IPS-18c (cell line): ENCODE results near the gene BRCA1.

Source experiments
- H3K4me3 ChIP-seq: 2 replicates; pipeline ENCODE4 v1.7.0; 2013; ENCODE audit warnings: low read depth, mild to moderate bottlenecking, low read length, moderate library complexity; ENCODE audit not compliant: insufficient read depth
- H3K9me3 ChIP-seq: one replicate; pipeline ENCODE4 v1.6.1; 2013; ENCODE audit warnings: mild to moderate bottlenecking, low read length, moderate library complexity; ENCODE audit not compliant: control insufficient read depth, insufficient read depth

Gene BRCA1

DNA sequence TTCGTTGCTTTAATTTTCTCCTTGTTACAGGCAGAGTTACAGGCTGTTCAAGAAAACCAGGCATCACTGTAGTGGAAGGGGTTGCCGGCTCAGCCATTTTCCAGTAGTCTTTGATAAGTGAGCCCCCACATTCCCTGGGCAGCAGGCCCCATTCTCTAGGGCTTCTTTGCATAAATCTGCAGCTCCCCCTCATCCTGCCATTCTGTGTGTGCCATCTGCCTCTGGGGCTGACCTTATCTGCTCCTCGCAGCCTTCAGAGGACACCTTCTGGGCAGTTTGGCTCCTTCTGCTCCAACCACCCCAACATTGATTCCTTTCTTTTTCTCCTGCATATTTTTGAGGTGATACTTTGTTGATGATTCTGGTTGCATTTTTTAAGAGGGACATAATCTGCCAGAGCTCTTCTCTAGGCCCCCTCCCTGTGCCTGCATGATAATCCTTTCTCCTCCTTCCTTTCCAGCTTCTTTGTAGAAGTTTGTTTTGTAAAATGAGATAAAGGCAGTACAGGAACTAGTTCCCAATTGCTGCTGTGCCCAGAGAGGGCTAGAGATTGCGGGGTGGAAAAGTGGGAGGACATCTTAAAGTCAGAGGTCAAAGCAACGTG lies 83.0 kb downstream of the BRCA1 start:
- no peak overlapping the region for H3K4me3 ChIP-seq
- no peaks in the 10 kb centered on the region for H3K9me3 ChIP-seq

DNA sequence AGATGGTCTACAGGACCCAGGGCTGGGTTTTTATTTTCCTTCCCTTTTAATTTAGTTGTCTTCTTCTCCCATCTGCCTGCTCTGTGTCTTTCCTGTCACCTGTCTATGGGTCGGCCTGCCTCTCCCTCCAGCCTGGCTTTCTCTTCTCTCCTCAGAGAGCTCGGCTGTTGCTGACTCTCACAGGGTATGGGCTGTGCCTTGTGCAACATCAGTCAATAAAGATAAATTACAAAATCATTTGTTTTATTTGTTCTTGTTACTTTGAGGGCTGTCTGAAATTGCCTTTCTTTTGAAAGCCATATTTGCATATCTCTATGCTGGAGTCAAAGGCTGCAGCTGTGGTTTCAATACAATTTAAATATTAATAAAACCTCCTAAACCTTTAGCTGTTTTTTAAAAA lies 84.5 kb downstream of the BRCA1 start:
- H3K4me3 ChIP-seq: no peak overlapping the region
- no peaks in the 10 kb centered on the region for H3K9me3 ChIP-seq

DNA sequence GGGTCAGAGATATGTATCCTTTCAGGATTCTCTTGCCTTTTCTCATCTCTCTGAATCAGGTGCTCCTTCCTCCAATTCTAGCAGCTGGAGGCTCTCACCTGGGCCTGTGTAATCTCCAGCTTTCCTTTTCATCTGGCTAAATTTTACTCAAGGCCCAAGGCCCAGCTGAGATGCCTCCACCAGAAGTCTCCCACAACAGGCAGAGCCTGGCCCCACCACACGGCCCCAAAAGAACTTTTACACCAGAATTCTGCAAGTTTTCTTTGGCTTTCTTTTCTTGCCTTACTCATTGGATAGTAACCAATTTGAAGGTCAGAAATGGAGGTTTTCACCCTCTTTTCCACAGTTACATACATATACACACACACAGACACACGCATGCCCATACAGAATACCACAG lies 85.5 kb downstream of the BRCA1 start:
- Histone ChIP-seq H3K9me3 (no peaks in the 10 kb centered on the region), H3K4me3 (no peak overlapping the region)

DNA sequence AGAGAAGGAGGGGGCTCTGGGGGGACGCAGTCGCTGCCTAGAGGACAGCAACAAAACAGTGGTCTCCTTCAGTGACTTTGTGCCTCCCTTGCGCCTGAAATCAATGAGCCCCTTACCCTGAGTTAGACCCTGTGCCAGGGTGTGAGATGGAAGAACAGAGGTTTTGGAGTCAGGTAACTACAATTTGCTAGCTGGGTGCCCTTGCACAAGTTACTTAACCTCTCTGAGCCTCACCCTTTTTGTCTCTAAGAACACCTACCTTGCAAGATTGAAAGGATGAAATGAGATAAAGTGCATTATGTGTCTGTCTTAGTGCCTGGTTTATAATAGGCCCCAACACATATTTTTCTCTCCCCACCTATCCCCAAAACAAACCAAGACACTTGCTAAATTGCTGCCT lies 90.3 kb downstream of the BRCA1 start:
- no peaks in the 10 kb centered on the region for H3K9me3 ChIP-seq
- 0 out of 2 replicates have a peak overlapping the region, but pooled peaks have one; percentile 4 for H3K4me3 ChIP-seq

DNA sequence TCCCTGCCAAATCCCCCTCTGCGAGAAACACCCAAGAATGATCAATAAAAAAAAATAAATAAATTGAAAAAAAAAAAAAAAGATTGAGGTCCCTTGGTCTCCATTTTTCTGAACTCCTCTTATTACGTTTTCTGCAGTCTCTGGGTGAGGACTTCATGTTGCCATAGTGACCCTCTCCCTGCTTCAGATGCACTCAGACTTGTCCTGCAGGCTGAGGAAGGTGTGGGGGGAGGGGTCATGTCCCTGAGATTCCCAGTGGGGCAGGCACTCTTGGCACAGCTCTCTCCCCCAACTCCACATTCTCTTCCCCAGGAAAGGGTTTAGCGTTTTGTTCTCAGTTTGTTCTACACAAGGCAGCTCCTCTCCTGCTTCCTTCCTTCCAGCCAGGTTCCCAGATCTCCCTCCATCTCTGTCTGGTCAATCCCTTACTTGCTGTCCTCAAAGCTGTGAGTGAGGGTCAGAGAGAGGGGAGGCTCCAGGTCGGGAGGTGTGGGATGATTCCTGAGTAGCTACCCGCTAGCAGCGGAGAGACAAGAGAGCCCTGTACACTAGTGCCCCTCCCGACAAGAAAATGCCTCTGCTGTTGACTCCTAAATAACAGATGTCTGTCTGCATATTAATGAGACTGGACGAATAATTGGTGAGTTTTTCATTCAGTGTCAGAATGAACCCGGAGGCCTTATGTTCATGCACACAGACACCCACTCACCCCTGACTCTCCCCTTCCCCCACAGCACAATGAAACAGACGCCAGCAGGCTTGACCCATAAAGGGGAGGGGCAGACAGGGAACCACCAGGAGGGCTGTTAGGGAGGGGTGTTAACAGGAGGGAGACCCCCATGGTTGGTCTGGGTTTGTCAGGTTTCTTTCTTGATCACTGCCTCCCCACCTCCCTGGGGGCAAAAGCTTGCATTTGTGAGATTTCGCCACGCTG lies 90.9 kb downstream of the BRCA1 start:
- Histone ChIP-seq H3K4me3 (peak overlapping the region; percentile 4; the same call in 1 of the 2 replicates), H3K9me3 (no peaks in the 10 kb centered on the region)

DNA sequence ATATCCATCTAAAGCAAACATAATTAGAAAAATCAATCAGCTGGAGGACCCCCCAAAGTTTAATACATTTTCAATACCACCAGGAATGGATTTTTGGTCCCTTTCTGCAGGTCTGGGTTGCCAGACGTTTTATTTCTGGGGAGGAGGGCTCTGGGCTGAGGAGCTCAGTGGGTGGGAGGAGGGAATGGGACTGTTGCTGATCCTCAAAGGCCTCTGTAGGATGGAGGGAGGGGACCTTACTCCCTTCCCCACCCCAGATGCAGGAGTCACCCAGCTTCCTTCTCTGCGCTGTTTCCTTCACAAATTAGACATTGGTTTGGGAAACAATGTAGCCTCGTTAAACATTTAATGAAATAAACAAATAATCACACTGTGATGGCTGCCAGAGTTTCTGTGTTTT lies 93.5 kb downstream of the BRCA1 start:
- no peak overlapping the region for H3K4me3 ChIP-seq
- no peaks in the 10 kb centered on the region for H3K9me3 ChIP-seq

DNA sequence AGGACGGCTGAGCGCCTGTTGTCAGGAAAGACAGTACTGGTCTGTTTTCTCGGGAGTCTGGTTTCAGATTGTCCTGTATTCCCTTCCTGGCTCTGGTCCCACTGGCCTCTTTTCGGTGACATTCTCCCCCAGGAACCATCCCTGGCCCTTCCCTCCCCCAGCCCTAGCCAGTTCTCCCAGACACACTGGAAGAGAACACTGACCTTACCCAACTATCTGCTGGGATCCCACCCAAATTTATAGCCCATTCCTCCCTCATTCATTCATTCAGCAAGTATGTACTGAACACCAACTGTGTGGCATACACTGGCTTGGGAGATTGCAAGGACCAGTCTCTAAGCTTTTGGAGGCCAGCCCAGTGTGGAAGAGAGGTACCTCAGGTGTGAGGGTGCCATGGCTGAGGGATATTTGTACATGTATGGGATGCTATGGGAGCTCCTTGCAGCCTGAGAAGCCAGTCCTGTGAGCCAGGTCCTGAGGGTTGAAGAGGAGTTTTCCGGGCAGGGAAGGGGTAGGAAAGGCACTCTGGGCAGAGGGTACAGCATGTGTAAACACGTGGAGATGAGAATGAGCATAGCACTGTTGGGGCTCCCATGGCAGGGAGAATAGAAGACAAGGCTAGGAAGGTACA lies 94.9 kb downstream of the BRCA1 start:
- Histone ChIP-seq H3K9me3 (no peaks in the 10 kb centered on the region), H3K4me3 (no peak overlapping the region)

DNA sequence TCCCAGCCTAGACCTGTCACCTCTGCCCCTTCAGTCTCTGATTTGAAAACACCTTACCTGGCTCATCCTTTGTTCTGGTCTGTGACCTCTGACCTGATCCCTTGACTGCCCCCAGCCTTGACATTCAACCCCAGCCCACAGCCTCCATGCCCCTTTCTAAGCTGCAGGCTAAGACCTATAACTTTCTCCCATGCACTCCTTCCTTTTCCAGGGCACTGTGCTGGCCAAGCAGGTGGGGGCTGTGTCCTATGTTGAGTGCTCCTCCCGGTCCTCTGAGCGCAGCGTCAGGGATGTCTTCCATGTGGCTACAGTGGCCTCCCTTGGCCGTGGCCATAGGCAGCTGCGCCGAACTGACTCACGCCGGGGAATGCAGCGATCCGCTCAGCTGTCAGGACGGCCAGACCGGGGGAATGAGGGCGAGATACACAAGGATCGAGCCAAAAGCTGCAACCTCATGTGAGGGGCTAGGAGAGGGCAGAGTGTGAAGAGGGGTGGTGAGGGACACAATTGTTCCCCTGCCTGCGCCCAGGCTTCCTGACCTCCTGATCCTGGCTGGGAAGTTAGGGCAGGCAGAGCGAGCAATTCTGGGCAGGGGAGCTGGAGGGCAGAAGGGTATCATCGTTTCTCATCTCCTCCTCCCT lies 96.8 kb downstream of the BRCA1 start:
- H3K9me3 ChIP-seq: no peaks in the 10 kb centered on the region
- no peak overlapping the region for H3K4me3 ChIP-seq

DNA sequence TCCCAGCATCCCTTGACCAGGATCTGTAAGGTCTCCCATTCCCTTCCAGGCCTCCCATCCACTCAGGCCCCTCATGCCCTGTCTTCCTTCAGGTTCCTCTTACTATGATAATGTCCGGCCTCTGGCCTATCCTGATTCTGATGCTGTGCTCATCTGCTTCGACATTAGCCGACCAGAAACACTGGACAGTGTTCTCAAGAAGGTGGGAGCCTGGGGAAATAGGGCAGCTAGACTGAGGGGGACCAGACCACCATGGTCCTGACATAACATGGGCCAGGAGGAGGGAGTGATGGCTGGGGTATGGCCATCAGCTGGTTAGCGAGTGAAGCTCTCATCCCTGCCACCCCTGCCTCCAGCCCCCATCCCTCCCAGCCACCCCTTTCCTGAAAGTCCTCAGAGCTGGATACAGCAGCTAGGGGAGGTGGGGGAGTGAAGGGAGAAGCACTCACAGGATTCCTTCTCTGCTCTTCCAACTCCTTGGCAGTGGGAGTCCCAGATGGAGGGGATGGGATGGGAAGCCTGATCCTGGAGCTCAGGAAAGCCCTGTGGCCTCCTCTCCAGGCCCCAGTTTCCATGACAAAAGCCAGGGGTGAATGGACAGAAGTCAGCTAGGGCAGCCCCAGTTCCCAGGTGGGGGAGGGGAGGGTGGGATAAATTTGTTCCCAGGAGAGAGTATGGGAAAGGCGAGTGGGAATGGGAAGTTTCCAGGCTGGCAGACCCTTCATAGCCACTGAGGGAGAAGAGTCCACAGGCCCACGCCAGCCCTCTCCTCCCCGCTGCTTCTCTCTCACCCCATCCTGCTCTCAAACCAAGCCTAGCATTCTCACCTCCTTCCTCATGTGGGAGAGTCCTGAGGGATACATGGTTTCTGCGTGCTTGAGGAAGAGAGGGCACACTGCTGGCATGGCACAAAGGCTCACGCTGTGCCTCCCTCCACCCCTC lies 97.8 kb downstream of the BRCA1 start:
- Histone ChIP-seq H3K4me3 (peak overlapping the region; percentile 31; the same call in 1 of the 2 replicates), H3K9me3 (no peaks in the 10 kb centered on the region)

DNA sequence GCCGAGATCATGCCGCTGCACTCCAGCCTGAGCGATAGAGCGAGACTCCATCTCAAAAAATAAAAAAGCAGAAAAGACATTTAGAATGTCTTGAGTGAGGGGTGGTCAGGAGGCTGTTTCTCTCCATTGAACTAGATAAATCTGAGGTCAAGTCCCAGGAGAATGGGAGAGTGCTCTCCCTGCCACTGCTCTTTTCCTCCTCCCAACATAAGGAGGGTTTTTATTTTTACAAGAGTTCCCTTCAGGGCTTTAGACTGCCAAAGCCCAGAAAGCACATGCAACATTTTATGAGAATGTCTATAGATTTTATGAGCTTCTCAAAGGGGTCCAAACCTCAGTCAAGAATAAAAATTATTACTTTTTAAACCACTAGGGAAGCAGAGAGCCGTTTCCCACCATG lies 98.6 kb downstream of the BRCA1 start:
- H3K4me3 ChIP-seq: no peak overlapping the region
- H3K9me3 ChIP-seq: no peaks in the 10 kb centered on the region

DNA sequence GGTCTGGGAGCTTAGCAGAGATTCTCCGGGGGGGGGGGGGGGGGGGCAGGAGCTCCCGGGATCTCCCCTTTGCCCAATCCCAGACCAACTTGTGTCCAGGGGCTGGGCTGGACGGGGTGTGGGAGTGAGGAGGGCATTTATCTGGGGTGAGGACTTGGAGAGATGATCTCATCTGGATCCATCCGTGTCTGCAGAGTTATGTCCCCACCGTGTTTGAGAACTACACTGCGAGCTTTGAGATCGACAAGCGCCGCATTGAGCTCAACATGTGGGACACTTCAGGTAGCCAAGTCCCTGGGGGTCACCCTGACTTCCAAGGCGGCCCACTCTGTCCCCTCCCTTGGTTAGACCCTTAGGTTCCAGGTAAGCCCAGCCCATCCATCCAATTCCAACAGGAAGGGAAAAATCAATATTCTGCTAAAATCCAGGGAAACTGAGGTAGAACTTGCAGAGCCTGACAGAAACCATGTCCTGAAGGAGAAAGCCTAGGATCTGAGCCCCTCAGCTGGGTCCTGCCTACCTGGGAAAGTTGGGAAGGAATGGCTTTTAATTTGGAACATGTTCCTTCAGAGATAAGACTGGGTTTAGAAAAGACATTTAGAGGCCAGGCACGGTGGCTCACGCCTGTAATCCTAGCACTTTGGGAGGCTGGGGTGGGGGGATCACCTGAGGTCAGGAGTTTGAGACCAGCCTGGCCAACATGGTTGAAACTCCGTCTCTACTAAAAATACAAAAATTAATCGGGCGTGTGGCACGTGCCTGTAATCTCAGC lies 99.2 kb downstream of the BRCA1 start:
- no peaks in the 10 kb centered on the region for H3K9me3 ChIP-seq
- H3K4me3 ChIP-seq: peak overlapping the region; percentile 87

DNA sequence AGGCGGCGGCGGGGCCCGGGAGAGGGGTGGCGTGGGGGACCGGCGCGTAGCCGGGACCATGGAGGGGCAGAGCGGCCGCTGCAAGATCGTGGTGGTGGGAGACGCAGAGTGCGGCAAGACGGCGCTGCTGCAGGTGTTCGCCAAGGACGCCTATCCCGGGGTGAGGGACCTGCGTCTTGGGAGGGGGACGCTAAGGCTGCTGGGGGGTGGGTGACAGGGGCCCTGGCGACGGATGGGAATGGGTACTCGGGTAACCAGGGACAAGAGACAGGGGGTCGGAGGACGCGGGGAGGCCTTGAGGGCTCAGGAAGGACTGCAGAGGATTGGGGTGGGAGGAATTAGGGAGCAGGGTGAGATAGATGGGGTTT lies 99.9 kb downstream of the BRCA1 start:
- Histone ChIP-seq H3K9me3 (no peaks in the 10 kb centered on the region), H3K4me3 (peak overlapping the region; percentile 87)

DNA sequence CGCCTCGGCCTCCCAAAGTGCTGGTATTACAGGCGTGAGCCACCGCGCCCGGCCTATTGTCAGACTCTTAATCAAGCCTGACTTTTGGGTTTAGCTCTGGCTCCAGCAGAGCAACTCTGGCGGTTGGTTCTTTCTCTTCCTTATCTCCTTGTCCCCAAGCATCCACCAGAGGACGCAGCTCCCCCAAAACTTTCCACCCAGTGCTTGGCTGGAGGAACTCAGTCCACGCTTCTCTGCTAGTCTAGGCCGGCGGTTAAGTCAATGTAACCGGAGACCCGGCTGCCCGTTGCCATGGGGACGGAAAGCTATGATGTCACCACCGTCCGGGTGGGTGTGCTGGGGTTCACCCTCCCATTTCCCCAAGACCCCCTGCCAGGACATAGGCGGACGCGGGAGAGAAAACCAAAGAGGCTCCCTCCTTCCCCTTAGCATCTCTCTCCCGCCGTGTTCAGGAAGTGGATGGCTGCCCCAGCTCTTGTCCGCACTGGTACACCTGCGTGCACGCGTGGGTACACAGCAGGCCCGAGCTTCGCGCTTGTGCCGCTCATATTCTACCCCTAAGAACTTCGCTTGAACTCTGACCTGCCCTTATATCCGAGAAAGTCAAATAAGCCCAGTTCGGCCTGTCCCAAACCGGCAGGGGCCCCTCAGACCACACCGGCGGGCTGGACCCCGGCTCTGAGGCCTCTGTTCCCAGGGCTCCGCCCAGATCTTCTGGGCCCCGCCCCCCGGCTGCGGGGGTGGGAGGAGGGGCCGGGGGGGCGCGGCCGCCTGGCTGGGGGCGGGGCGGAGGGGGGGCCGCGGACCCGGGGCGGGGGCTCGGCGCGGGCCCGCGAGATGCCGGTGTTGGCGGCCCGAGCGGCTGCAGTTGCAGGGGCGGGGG lies 100.5 kb downstream of the BRCA1 start, which contains the start of gene RND2:
Gene RND2 (plus strand): TSS at position 825 of the 883 bp plus-strand sequence. CDS start 117 bp downstream, outside the sequence.
- H3K9me3 ChIP-seq: no peaks in the 10 kb centered on the region
- H3K4me3 ChIP-seq: peak within 1 kb of the TSS; percentile 91

DNA sequence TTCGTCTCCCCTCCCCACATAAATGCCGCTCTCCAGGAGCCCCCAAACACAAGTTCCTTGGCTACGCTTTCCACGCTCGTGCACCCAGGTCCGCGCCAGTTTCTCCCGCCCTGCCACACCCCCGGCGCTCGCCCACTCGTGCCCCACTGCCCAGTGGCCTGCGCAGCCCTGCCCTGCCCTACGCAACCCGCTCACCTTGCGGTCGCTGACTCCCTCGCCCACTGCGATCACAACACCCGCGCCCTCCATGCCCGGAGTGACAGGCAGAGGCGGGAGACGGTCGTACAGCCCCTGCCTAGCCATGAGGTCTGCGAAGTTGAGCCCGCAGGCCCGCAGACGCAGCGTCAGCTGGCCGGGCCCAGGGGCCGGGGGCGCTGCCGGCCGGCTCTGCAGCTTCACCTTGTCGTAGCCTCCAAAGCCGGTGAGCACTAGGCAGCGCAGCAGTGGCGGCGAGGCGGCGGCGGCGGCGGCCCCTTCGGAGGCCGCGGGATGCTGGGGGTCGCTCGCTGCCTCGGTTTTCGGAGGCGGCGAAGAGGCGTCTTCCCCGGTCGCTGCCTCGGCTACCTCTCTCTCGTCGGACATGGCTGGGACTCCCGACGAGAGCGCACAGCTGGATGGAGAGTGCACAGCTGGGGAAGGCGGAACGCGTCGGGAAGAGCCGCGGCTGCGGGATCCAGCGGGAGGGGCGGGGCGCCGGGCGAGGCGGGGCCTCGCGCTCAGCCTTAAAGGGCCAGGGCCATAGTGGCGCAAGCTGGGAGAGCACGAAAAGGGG lies 103.2 kb downstream of the BRCA1 start, which contains the start of gene VAT1:
Gene VAT1 (minus strand): TSS at position 645 of the 772 bp plus-strand sequence. CDS start 63 bp downstream, at position 582.
- H3K9me3 ChIP-seq: no peaks in the 10 kb centered on the region

More for the DNA sequence above, 103.2 kb downstream of the BRCA1 start, which contains the start of gene VAT1:
- peak within 1 kb of the TSS; percentile 97 for H3K4me3 ChIP-seq
